GM19238 (cell line): ENCODE results near the gene MX2.
"Not testable (repeated sequence)": the region's sequence is repeated elsewhere in the genome, so short reads cannot be mapped to it uniquely, and the experiment has no call there.

ENCODE experiments used
- DNase-seq: peaks from one replicate; pipeline ENCODE4 v3.0.0; 2011; ENCODE audit warnings: low spot score; ENCODE audit not compliant: insufficient read length

The MX2 gene

GRCh38 chr21:41361786-41362604 is at the start of gene MX2:
TSS of gene MX2 (plus strand) at chr21:41362027. CDS start at chr21:41376907, 14,880 bp downstream.
- peak; percentile 32 for DNase-seq

GRCh38 chr21:41313285-41314164 is 48.3 kb upstream of the MX2 start:
- DNase-seq: not testable (repeated sequence)

- DNase-seq: no peak
Observed at GRCh38 chr21:41315726-41316125, 46.1 kb upstream of the MX2 start.

GRCh38 chr21:41316200-41317062 is 45.4 kb upstream of the MX2 start, which contains the start of gene FAM3B:
TSS of gene FAM3B (plus strand) at chr21:41316801. CDS start at chr21:41316880, 79 bp downstream.
- DNase-seq: no peak

GRCh38 chr21:41317063-41317392 is 44.8 kb upstream of the MX2 start:
- DNase-seq: no peak

GRCh38 chr21:41317458-41317857 is 44.4 kb upstream of the MX2 start:
- DNase-seq: no peak

GRCh38 chr21:41318218-41318617 is 43.6 kb upstream of the MX2 start:
- DNase-seq: no peak

- DNase-seq: no peak
Observed at GRCh38 chr21:41319273-41319672, 42.6 kb upstream of the MX2 start.

- no peak for DNase-seq
Observed at GRCh38 chr21:41321211-41321907, 40.5 kb upstream of the MX2 start.

- DNase-seq: no peak
Observed at GRCh38 chr21:41321908-41322495, 39.8 kb upstream of the MX2 start.

- DNase-seq: no peak
Observed at GRCh38 chr21:41322496-41323382, 39.1 kb upstream of the MX2 start.

- DNase-seq: no peak
Observed at GRCh38 chr21:41325138-41325912, 36.5 kb upstream of the MX2 start.

GRCh38 chr21:41326414-41327080 is 35.3 kb upstream of the MX2 start:
- DNase-seq: no peak

- DNase-seq: no peak
Observed at GRCh38 chr21:41327753-41328152, 34.1 kb upstream of the MX2 start.

- DNase-seq: no peak
Observed at GRCh38 chr21:41328660-41329607, 32.9 kb upstream of the MX2 start.

GRCh38 chr21:41333752-41334151 is 28.1 kb upstream of the MX2 start:
- DNase-seq: no peak

GRCh38 chr21:41337515-41337914 is 24.3 kb upstream of the MX2 start:
- no peak for DNase-seq
